Esophagus squamous epithelium (tissue), 4 donors: ENCODE data around the gene LIMK1.

Experiments used
- CTCF ChIP-seq, 6 experiments: fragments of 450-650 bp in 4 of 6; fragments of 200-600 bp in 2 of 6; sonication (generic) in 2 of 6; IDR thresholded peaks; one replicate each; pipeline ENCODE4 v1.5.1; 2016 to 2019; ENCODE audit warnings: antibody characterized with exemption in 6 of 6, mild to moderate bottlenecking in 4 of 6, moderate library complexity in 4 of 6
- POLR2A ChIP-seq, 4 donors: fragments of 450-650 bp; IDR thresholded peaks; one replicate each; pipeline ENCODE4 v1.6.1; 2017; ENCODE audit warnings: antibody characterized with exemption in 4 of 4, mild to moderate bottlenecking in 4 of 4, moderate library complexity in 3 of 4

GRCh38 chr7:74058486-74058885 lies 25.1 kb upstream of the LIMK1 start:
- TF ChIP-seq CTCF (IDR thresholded peaks at IDR 0.05) (no peak), POLR2A (IDR thresholded peaks at IDR 0.05) (no peak)
